Neuron (in vitro differentiated cells): ENCODE measurements around the gene NRP1.
"Not testable (repeated sequence)": the region's sequence is repeated elsewhere in the genome, so short reads cannot be mapped to it uniquely, and the experiment has no call there.

Experiments
- H2AFZ ChIP-seq: one replicate; pipeline ENCODE4 v1.6.1; 2013; ENCODE audit warnings: low read depth, mild to moderate bottlenecking, inconsistent platforms, low read length, moderate library complexity
- H3K27me3 ChIP-seq: one replicate; pipeline ENCODE4 v1.6.1; 2013; ENCODE audit warnings: low read length; ENCODE audit not compliant: insufficient read depth
- H3K36me3 ChIP-seq: one replicate; pipeline ENCODE4 v1.6.1; 2013; ENCODE audit warnings: low read length; ENCODE audit not compliant: insufficient read depth
- H3K4me1 ChIP-seq: one replicate; pipeline ENCODE4 v1.6.1; 2013; ENCODE audit warnings: low read length; ENCODE audit not compliant: insufficient read depth
- H3K4me3 ChIP-seq: 2 replicates; pipeline ENCODE4 v1.5.1; 2013; ENCODE audit warnings: mild to moderate bottlenecking, low read length, moderate library complexity
- H3K9me3 ChIP-seq: one replicate; pipeline ENCODE4 v1.6.1; 2013; ENCODE audit warnings: low read length

The NRP1 gene

DNA sequence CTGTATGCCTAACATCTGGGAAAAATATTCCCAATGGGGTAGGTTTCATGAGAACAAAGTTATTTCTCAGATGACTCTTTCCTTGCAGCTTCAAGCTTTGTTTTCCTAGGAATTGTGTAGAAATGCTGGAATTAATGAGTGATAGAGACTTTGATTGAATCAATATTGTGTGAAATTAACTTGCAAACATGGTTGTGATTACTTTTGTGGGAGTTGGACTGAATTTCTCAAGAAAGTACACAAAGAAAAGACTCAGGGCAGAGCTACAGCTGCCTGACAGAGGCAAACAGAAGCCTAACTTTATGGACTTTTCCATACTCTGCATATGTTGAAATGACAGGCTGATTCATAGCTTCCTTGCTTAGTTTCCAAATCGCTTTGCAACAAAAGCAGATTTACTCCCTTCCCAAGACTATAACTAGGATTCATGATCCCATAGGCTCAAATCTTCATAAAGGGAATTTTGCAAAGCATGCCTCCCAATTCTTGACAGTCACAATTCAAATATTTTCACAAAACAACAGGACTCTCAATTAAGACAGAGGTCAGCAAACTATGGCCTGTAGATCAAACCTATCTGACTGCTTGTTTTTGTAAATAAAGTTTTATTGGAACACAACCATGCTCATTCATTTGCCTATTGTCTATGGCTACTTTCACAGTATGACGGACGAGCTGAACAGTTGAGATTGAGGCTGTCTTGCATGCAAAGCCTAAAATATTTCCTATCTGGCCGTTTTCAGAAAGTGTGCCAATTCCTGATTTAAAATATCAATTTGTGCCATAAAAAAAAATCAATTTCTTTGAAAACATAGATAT, 27.6 kb downstream of the NRP1 start:
- no peak overlapping the region for H3K4me3 ChIP-seq
- no peaks in the 10 kb centered on the region for H3K27me3 ChIP-seq
- peaks cover 9% of the 10 kb centered on the region for H3K36me3 ChIP-seq
- no peak overlapping the region for H2AFZ ChIP-seq
- peaks cover 21% of the 10 kb centered on the region for H3K4me1 ChIP-seq
- H3K9me3 ChIP-seq, result no peaks in the 10 kb centered on the region

GRCh38 chr10:33306126-33306525, 28.3 kb downstream of the NRP1 start:
- peaks cover 5% of the 10 kb centered on the region for H3K36me3 ChIP-seq
- peaks cover 21% of the 10 kb centered on the region for H3K4me1 ChIP-seq
- H3K27me3 ChIP-seq, result no peaks in the 10 kb centered on the region
- H3K9me3 ChIP-seq, result no peaks in the 10 kb centered on the region
- H2AFZ ChIP-seq, result no peak overlapping the region
- H3K4me3 ChIP-seq, result no peak overlapping the region

DNA sequence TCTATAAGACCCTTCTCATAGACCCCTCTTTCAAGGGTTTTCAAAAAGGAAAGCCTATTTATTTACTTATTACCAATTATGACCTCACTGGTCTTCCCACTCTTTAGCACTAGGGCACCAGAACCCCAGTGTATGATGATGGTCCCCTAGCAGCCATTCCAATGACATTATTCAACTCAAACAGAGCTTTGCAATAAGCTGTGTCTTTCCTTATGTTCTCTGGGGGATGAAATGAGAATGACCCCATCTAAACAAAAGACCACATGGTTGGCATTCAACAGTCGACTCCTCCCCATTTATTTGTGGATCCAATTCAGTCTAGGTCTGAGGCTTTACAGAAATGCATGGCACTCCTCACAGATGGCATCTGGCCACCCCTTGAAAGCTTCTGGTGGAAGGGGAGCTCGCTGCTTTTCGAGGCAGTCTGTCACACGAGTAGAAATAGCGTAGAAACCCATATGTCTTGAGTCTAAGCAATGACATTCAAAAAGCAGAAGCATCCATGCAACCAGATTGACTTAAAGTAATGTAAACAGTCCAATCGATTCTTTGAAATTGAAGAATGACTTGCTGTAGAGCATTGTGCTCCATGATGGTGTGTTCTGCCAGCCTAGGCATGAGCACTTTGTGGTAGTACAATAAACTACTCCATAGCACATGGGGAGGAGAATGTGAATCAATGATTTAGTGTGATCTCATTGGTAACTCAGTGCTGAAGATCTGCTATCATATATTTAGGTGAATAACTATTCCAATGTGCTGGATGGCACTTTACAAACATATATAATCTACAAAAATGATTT, 29.8 kb downstream of the NRP1 start:
- Histone ChIP-seq H3K27me3 (no peaks in the 10 kb centered on the region), H3K36me3 (no peaks in the 10 kb centered on the region), H2AFZ (no peak overlapping the region), H3K4me1 (peaks cover 21% of the 10 kb centered on the region), H3K9me3 (no peaks in the 10 kb centered on the region), H3K4me3 (no peak overlapping the region)

GRCh38 chr10:33303988-33304387, 30.5 kb downstream of the NRP1 start:
- Histone ChIP-seq H3K36me3 (no peaks in the 10 kb centered on the region), H2AFZ (no peak overlapping the region), H3K27me3 (no peaks in the 10 kb centered on the region), H3K4me1 (peaks cover 21% of the 10 kb centered on the region), H3K9me3 (no peaks in the 10 kb centered on the region), H3K4me3 (no peak overlapping the region)

DNA sequence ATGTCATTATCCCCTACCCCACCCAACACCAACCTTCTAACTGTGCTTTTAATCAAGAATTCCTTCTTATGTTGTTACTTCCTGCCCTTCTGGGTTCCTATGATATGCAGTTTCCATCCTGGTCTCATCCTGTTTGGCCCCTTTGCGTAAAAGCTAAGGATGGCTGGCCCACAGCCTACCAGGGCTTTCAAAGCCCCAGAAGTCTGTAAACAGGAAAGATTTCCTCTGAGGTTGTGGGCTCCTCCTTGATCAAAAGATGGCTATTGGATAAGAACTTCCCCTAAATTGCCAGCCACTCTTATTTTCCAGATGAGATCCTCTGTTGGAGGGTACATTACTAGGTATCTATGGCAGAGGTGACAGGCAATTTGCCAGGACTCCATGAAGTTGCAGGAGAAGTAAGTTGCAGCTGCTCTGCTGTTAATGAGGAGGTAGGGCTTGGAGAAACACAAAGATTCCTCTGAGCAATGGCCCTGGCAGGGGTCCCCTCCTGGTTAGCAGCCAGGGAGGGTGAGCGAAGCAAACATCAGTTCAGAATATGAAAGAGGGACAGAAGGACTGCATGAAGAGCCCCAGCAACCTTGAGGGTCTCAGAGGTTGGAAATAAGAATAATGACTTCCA, 32.1 kb downstream of the NRP1 start:
- Histone ChIP-seq H3K4me3 (no peak overlapping the region), H3K27me3 (no peaks in the 10 kb centered on the region), H3K9me3 (no peaks in the 10 kb centered on the region), H3K36me3 (no peaks in the 10 kb centered on the region), H2AFZ (no peak overlapping the region), H3K4me1 (peaks cover 21% of the 10 kb centered on the region)

DNA sequence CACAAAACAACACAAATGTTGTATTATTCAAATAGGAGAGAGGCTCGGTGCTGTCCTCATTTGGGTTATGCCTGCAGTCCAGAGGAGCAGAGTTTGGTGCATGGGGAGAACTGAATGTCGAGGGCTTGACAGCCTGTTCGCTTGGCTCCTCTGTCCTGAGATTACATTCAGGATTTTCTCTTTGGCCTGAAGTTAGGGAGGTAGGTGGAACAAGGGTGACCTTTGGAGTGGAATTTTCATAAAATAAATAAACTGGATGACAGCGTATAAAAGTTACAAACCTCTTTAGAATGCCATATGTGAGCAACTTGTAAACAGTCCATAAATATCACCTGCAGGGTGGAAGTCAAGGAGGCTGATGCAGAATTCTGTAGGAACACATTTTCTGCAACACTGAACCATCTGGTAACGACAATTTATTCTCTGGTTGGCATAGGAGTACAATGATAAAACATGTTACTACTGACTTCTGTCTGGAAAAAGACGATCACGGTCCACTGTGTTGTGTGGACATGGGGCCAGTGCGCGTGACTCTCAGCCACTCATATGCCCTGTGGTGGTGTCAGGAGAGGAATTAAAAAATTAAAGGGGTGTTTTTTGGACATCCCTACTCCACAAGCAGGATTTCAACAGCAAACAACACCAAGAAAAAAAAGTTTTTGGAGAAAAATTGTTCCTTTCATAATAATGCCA, 33.2 kb downstream of the NRP1 start:
- Histone ChIP-seq H3K4me3 (no peak overlapping the region), H3K27me3 (no peaks in the 10 kb centered on the region), H3K36me3 (no peaks in the 10 kb centered on the region), H3K4me1 (peaks cover 11% of the 10 kb centered on the region), H2AFZ (no peak overlapping the region), H3K9me3 (no peaks in the 10 kb centered on the region)

DNA sequence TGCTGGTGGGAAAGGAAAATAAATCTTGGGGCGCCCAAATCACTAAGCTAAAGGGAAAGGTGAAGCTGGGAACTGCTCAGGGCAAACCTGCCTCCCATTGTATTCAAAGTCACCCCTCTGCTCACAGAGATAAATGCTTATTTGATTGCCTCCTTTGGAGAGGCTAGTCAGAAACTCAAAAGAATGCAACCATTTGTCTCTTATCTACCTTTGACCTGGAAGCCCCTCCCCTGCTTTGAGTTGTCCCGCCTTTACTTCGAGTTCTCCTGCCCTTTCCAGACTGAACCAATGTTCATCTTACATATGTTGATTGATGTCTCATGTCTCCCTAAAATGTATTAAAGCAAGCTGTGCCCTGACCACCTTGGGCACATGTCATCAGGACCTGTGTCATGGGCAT, 33.9 kb downstream of the NRP1 start:
- not testable (repeated sequence) for H2AFZ ChIP-seq, H3K4me3 ChIP-seq, H3K4me1 ChIP-seq, H3K36me3 ChIP-seq, H3K9me3 ChIP-seq, H3K27me3 ChIP-seq

- Histone ChIP-seq H3K9me3 (no peaks in the 10 kb centered on the region), H3K4me3 (no peak overlapping the region), H3K27me3 (no peaks in the 10 kb centered on the region), H3K4me1 (peaks cover 3% of the 10 kb centered on the region), H2AFZ (no peak overlapping the region), H3K36me3 (no peaks in the 10 kb centered on the region)
These were observed 35.6 kb downstream of the NRP1 start for GRCh38 chr10:33298893-33299292.

GRCh38 chr10:33298110-33298509, 36.4 kb downstream of the NRP1 start:
- H3K36me3 ChIP-seq, result no peaks in the 10 kb centered on the region
- no peak overlapping the region for H3K4me3 ChIP-seq
- H2AFZ ChIP-seq, result no peak overlapping the region
- H3K4me1 ChIP-seq, result peaks cover 11% of the 10 kb centered on the region
- no peaks in the 10 kb centered on the region for H3K27me3 ChIP-seq
- no peaks in the 10 kb centered on the region for H3K9me3 ChIP-seq

DNA sequence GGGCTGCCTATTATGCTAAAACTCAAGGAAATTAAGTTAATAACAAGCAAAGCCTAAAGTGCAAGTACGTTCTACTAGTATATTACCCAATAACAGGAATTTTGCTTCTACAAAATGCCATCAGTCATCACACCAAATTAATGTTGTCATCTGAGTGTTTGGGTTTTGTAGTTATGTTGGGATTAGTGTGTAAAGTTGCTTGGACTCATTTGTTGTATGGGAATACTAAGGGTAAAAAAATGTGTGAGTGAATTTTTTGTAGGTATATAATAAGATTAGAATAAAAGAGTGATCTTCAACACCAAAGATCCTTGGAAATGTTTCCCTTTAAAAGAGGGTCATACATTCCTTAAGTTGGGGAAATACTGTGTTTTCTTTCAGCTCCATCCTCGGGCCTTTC, 38.6 kb downstream of the NRP1 start:
- no peaks in the 10 kb centered on the region for H3K9me3 ChIP-seq
- no peaks in the 10 kb centered on the region for H3K27me3 ChIP-seq
- H3K36me3 ChIP-seq, result no peaks in the 10 kb centered on the region
- H3K4me1 ChIP-seq, result peaks cover 22% of the 10 kb centered on the region
- no peak overlapping the region for H2AFZ ChIP-seq
- H3K4me3 ChIP-seq, result no peak overlapping the region

- Histone ChIP-seq H3K9me3 (no peaks in the 10 kb centered on the region), H3K36me3 (no peaks in the 10 kb centered on the region), H3K4me1 (peaks cover 42% of the 10 kb centered on the region), H3K27me3 (no peaks in the 10 kb centered on the region), H2AFZ (no peak overlapping the region), H3K4me3 (no peak overlapping the region)
These were observed 40.8 kb downstream of the NRP1 start for GRCh38 chr10:33293531-33294170.

DNA sequence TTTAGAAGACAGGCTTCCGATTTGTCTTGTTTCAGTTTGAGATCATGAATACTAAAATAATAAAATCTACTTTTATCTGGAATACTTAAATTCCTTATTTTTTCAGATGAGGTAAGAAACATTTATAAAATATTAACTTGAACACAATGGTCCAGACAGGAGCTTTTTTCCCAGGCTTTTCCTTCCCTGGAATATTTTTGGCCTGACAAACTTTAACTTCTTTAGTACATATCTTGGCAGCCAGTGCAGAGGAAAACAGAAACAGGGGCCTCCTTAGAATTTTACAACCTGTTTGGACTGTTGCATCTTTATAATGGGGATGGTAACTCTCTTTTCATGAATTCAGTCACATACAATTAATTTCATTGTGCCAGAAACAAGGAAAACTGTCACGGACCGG, 41.4 kb downstream of the NRP1 start:
- peaks cover 48% of the 10 kb centered on the region for H3K4me1 ChIP-seq

More for the DNA sequence above, 41.4 kb downstream of the NRP1 start:
- Histone ChIP-seq H2AFZ (no peak overlapping the region), H3K9me3 (no peaks in the 10 kb centered on the region), H3K4me3 (no peak overlapping the region), H3K36me3 (no peaks in the 10 kb centered on the region), H3K27me3 (no peaks in the 10 kb centered on the region)
